Myometrial cell (primary cell): Measurements from ENCODE around the gene MAPK8. TPM values are rescaled to one million over a fixed set of nuclear protein-coding genes. Genes with fewer than 3 reads are reported as not detected.

Source experiments
- total RNA-seq: library from RNA; depleted of rRNA; stranded (reverse); fragments of >200 nt; gene quantifications from 2 replicates; pipeline ENCODE4 v1.2.3, GENCODE V29; 2015

Gene MAPK8
- total RNA-seq = 46.4 and 56.9 TPM in 2 replicates

DNA sequence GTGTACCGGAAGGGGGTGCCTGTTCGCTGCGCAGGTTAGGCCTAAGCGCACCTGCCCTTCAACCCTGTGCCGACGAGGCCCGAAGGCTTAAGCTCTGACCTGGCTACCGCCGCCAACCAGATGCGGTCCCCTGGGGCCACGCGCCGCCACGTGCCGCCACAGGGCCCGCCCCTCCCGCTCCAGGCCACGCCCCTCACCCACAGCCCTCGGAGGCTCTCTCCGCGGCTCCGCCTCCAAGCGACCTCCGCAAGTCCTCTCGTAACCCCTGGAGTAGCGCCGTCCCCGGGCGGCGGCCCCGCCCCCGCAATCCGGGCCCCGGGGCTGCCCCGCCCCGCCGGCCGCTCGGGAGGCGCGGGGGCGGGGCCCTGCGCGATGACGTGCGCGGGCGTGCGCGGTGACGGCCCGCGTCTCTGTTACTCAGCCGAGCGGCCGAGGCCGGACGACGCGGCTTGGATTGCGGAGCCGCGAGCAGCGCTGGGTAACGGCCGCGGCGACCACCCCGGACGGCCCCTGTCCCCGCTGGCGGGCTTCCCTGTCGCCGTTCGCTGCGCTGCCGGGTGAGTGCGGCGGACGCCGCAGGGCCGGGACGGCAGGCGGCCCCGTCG is at the start of gene MAPK8:
Gene MAPK8, plus strand, starts transcription at position 413 of the 605 bp plus-strand sequence. CDS start 94,984 bp downstream, outside the sequence.

DNA sequence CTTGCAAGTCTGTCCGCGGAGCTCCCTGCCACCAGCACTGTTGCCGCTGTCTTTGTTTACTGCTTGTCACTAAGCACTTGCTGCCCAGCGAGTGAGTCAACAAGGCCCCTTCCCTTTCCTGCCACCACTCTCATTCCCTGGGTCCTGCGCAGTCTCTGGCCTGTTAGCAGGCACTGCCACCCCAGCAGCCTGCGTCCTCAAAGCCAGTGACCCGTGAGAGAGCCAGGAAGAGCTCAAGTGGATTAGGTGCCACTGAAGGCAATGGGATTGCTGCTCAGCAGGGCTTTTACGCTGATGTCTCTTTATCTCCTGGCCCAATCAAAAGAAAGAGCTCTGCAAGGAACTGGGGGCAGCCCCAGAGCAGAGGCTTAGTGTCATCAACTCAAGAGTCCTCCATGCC is 31.8 kb upstream of the MAPK8 start, which contains the start of gene FRMPD2:
Gene FRMPD2, minus strand, starts transcription at position 61 of the 400 bp plus-strand sequence. CDS start 129 bp downstream, outside the sequence.

Other genes starting within 250 kb of the MAPK8 start
- gene FRMPD2, start 32.0 kb upstream of the MAPK8 start, total RNA-seq = not detected in 2 replicates